ENCODE results near the gene SHISAL2B.
A peak's percentile ranks its signal among the peaks of the same experiment; 100 is the strongest.
"Not testable (repeated sequence)": the region's sequence is repeated elsewhere in the genome, so short reads cannot be mapped to it uniquely, and the experiment has no call there.

Gene SHISAL2B

DNA sequence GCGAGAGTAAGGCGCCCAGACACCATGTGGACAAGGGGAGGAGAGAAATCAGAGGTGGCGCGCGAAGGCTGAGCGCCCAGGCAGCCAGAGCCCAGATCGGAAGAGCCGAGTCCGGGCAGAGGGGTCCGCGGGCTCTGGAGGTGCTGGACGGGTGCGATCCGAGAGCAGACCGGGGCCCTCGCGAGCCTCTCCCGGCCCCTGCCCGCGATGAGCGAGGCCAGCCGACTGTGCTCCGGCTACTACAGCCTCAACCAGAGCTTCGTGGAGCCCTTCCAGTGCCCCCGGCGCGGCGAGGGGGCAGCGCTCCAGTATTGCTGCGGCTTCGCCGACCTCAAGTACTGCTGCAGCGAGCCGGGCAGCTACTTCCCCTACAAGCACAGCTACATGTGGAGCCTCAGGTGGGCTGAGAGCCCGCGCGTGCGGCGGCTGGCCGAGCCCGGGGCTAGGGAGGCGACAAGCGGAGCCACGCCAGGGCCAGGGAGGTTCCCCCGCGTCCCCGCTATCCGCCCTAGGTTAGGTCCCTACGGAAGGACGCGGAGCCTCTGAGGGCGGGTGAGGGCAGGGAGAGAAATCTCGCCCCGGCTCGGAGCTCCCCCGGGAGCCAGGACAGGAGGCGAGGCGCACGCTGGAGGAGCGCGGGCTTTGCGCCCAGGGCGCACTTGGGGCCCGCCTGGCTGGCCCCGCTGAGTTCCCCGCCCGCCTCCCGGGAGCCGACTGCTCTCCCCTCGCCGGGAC lies at the start of gene SHISAL2B:
SHISAL2B (plus strand) TSS at position 87 of the 735 bp plus-strand sequence; CDS start at position 208, 121 bp downstream.
- peak; percentile 80 to 81 for DNase-seq

DNA sequence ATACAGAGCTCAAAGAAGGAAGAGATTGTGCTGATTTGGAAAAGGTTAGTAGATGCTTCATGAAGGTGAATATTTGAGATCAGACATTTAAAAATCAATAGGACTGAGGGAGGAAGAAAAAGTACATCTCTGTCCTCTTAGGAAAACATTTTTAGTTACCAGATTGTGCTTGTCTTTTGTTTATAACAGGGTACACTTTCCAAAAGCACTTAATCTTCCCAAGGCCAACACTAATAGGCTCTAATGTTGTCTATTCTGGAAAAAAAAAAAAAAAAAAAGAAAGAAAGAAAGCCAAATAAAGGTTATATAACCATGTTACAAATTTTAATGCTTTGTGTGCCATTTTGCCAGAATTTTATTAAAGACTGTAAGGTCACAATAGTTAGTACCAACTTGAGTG lies 45.5 kb upstream of the SHISAL2B start:
- DNase-seq, result no peak

DNA sequence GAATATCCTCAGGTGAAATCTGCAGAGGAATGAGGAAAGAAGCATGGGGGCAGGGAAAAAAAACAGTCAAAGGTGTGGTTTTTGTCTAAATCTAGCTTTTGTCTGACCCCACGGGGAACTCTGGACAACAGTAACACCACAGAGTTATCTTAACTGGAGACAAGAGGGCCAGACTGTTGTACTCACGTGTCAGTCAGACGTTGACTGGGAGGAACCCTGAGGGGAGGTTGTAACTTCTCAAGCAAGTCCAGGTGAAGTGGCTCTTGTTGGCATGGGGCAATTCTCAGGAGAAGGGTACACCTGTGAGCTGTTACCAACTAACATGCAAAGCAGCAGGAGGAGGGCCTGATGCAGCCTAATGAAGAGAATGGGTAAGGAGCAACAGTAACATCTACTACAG lies 44.1 kb upstream of the SHISAL2B start:
- DNase-seq, result no peak

DNA sequence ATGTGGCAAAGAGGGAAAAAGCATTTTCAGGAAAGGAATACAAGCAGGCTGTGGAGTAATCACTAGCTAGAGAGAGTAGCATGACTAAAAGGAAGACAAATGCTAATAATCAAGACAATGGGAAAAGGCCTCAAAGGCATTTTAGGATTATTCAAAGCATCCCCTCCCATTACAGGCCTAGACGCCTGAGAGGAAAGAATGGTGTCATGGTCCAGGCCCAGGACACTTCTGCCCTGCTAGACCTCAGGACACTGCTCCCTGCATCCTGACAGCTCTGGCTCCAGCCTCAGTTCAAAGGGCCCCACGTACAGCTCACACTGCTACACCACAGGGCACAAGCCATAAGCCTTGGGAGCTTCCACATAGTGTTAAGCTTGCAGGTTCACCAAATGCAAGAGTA lies 40.8 kb upstream of the SHISAL2B start:
- DNase-seq, result no peak

DNA sequence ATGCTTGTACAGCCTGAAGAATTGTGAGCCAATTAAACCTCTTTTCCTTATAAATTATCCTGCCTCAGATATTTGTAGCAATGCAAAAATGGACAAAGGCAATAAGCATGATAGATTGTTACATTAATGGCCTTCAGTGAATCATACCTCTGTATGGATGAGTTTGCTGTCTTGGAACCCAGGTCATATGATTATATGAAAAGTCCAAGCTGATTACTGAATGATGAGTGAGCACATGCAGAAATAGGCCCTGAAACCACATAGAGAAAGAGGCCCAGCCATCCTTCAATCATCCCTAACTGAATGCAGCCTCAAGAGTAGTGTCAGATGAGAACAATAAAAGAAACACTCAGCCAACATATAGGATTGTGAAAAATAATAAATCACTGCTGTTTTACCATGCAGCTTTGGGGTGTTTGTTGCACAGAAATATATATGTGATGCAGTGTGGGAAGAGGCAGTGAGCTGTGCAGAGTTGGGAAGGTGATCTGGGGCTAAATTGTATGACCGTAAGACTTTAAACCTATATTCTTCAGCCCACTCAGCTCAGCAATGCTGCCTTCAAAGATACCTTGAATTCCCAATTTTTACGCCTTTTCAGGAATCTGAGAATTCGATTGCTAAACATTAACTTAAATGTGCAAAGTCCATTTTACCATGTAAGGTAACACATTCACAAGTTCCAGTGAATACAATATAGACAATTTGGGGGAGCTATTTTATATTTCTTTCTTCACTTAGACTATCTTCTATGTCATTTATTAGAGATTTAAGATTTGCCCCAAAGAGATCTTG lies 36.3 kb upstream of the SHISAL2B start:
- no peak for DNase-seq

DNA sequence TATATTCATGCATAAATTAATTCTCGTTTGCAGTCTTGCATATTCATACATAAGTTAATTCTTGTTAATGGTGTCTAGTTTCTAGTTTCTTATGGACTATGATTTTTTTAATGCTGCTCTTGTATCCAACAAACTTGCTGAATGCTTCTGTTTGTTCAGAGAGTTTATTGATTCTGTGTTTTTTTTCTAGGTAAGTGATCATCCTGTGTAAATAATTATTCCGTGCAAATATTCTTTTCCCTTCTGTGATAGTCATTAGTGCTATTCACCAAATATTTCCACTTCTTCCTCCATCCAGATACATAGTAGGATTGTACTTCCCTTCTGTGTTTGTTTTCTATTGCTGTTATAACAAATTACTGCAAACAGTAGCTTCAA lies 35.8 kb upstream of the SHISAL2B start:
- no peak for DNase-seq

DNA sequence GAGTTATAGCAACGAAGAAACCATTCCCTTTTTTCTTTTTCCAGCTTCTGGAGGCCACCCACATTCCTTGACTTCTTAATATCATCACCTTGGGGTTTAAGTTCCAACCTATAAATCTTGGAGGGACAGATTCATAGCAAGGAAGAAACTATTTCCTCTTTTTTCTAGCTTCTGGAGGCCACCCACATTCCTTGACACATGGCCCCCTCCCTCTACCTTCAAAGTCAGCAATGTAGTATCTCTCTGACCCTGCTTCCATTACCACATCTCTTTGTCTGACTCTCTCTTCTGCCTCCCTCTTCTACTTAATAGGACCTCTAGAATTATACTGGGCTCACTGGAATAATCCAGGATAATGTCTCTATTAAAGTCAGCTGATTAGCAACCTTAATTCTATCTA lies 34.7 kb upstream of the SHISAL2B start:
- no peak for DNase-seq

DNA sequence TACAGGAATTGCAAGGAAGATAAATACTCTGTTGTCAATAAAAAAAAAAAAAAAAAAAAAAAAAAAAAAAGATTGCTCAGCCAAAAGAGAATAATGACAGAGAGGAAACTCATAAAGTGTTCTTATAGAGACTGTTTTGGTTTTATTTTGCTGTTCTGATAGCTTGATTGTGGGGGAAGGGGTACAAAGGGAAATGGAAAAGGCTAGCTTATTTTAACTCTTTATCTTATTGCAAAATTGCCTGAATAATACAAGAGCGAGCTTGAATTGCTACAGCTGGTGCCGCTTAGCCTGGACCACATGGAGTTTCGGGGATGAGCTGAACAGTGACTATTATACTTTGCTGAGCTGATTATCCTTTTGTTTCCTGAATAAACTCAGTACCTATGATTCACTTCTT lies 31.0 kb upstream of the SHISAL2B start:
- DNase-seq, result no peak

DNA sequence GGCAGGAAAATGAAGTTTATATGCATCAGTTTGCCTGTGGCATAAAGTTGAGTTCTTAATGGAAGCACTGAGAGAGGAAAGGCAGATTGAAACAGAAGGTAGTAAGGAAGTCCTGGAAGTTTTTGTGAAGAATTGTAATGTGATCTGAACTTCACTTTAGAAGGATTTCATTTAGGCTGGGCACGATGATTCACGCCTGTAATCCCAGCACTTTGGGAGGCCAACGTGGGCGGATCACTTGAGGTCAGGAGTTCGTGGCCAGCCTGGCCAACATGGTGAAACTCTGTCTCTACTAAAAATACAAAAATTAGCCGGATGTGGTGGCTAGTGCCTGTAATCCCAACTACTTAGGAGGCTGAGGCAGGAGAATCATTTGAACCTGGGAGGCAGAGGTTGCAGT lies 27.1 kb upstream of the SHISAL2B start:
- not testable (repeated sequence) for DNase-seq

DNA sequence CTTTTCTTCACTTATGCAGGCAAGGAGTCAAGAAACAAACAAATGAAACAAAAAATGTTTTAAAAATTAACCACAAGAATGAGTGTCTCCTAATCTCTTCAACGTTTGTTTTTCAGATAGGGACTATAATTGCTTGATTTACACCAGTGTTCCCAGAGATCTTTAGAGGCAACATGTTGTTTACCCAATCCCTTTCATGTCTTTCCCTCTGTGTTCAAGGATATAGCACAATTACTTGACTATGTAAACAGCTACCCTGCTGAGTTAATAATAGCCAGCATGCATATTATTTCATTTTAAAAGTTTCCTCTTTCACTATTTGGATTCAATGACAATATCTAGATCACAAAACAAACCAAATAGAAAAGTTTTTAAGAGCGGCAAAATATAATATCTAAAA lies 25.1 kb upstream of the SHISAL2B start:
- no peak for DNase-seq

DNA sequence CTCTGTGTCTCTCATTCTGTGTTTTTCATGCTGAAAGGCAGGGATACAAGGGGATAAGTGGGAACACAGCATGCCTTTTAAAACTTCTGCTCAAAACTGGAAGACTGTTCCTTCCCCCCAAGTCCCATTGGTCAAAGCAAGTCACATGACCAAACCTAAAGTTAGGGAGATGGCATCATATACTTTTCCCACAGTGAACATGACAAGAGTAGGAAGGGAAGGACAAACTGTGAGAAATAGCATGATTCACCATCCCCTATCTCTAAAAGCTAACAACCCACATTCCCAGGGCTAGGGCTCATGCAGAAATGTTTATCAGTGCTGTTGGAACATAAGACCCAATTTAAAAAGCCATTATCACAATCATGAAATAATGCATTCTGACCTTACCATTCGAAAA lies 24.2 kb upstream of the SHISAL2B start:
- no peak for DNase-seq

DNA sequence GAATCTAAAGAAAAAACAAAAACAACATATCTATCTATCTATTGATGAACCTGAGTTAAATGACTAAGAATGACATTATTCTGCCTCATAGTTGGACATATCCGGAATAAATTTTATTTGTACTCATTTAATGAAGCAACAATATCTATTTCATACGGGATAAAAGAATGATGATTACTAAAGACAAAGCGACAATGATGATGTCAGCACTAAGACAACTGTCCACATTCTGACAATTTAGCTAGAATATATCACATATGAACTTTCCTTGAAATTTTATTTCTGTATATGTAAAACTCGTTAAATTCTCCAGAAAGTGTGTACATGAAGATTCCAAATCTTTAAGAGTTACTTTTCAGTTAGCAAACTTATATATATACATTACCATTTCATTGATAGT lies 23.2 kb upstream of the SHISAL2B start:
- no peak for DNase-seq

DNA sequence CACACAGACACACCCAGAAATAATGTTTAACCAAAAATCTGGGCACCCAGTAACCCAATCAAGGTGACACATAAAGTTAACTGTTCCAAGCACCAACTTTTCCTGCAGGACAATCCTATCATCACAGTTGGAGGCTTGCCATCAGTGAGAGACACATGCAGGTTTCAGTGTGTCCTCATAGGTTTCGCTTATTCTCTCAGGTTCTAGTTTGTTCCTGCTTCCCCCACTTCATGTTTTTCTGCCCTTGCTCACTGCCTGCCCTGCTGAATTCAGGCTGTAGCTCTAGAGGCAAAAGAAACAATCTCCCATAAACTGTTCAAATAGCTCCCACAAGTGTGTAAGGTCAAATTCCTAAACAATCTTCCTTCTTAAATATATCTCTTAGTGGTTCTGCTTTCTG lies 20.0 kb upstream of the SHISAL2B start:
- no peak for DNase-seq

DNA sequence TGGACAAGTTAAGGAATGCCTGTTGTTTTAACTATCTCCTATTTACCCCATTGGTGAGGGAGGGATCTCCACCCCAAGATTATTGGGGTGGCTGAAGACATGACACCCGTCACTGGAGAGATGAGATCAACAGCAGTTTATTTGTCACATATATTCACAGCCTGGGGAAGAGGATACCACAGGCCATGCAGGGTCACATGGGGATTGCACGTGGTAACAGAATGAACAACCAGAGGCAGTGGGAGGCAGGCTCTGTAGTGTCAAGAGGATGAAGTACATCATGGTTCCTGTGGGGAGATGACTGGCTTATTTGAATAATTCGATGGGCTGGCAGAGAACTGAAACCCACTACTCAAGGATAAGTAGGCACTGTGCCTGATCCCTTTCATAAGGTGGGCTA lies 18.6 kb upstream of the SHISAL2B start:
- DNase-seq, result no peak

DNA sequence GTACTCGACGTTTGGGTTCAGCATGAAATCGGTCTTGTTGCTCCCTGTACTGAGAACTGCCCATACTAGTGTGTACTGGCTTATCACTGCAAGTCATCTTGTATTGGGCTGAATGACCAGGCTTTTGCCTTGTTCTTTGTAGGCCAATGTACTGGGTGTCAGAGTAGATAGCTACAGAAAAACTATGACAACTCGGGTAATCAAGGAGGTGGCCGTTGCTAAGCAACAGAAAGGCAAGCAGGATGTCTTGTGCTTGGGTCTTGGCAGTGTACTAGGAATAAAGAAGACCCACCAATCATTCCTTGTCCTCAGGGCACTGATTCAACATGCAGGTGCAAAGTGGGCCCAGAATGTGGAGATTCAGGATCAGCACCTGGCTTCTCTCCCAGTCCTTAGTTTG lies 11.9 kb upstream of the SHISAL2B start:
- no peak for DNase-seq

DNA sequence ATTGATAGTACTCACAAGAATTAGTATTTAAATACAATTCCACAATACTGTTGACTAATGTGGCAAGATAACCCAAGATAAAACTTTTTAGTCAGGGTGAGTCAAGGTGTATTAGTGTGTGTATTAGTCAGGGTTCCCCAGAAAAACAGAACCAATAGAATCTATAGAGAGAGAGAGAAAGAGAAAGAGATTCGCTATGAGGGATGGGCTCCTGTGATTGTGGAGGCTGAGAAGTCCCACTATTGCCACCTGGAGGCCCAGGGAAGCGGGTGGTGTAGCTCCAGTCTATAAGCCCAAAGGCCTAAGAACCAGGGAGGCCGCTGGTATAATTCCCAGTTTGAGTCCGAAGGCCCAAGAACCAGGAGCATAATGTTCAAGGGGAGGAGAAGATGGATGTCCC lies 10.0 kb upstream of the SHISAL2B start:
- DNase-seq, result no peak

DNA sequence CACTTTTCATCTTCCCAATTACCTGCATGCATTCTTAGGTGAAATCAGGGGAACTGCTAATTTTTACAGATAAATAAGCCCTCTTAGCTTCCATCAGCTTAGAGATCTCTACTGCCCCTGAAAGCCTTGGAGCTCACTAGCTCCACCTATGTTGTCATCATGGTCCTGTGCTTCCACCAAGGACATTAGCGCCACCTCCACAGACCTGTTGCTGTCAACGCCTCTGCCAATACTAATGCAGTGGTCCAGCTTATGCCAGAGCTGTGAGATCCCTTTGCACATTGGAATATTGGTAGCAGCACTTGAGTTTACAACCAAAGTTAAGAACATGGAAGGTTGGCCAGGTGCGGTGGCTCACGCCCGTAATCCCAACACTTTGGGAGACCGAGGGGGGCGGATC lies 7.7 kb upstream of the SHISAL2B start:
- DNase-seq, result no peak

DNA sequence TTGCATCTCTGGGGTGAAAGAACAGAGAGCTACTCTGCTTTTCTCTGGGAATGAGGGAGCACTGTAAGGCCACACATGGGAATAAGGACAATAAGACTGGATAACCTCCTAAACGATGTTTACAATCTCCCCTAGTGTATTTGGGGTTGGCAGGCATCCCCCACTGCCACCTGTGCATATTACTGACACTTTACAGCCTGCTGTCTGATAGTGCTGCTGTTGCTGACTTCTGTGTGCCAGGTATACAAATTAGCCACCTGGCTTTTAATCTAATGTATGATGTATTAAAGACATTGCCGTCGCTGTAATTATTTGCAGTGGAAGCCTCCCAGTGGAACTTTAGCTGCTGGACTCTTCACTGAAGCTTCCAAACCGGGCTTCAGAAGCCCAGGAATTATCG lies 4.4 kb upstream of the SHISAL2B start:
- DNase-seq, result no peak

DNA sequence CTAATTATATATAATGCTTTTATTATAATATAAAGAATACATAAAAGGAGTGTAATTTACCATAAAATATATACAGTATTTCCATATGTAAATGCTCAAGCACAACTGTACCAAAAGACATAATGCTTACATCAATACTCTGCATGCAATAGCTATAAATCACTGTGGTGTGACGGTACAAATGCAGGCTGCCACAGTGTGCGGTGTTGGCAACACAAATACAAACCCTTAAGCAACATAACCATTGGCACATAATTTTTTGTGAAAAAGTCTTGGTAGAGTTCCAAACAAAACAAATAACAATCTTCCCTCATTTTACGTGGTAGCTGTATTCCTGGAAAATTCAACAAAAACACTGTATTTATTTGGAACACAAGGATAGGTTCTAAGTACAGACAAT lies 1.9 kb upstream of the SHISAL2B start:
- DNase-seq, result no peak

DNA sequence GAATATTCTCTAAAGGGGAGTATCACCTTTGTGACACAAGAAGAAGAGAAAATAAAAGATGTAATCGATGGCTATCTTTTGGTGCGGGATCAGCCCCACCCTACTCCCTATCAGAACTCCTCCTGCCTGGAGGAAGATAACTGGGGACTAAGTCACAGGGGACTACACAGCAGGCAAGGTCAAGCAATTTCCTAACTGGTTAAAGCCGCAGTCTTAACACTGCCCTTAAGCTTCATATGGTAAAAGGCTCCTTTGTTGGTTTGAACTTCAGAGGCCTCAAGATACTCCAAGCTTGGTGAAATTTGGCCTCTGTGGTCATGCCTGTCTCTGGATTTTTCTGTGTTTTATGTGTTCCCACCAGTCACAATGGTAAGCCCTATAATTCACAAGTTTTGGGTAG lies 1.3 kb upstream of the SHISAL2B start:
- DNase-seq, result no peak

DNA sequence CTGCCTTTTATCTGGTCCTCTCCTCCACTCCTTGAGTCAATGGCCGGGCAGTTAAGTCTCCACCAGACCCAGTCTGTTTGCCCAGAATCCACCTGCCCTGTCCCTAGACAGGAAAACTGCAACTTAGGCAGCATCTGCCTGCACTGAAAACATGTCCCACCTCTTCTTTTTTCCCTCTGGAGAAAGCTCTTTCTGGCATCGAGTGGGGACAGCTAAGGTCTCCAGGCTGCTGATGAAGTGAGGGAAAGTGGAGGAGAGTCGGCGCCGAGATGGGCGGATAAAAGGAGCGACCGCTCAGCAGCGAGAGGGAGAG lies 243 bp upstream of the SHISAL2B start:
- no peak for DNase-seq

DNA sequence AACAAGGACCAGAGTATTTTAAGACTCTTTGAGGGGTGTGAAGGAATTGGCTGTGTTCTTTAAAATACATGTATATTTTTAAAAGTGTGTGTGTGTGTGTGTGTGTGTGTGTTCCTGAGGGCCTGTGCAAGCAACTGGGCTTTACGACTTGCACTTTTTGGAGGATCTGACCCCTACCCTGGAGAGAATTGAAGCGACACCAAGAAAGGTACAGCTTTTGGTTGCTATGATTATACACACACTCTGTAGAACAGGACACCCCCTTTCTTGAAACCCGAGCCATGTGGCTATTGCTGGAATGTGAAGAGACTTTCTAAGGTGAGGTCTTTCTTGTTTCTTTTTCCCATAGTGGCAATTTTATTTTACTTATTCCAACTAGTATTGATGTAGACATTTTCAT lies 988 bp downstream of the SHISAL2B start:
- no peak for DNase-seq

DNA sequence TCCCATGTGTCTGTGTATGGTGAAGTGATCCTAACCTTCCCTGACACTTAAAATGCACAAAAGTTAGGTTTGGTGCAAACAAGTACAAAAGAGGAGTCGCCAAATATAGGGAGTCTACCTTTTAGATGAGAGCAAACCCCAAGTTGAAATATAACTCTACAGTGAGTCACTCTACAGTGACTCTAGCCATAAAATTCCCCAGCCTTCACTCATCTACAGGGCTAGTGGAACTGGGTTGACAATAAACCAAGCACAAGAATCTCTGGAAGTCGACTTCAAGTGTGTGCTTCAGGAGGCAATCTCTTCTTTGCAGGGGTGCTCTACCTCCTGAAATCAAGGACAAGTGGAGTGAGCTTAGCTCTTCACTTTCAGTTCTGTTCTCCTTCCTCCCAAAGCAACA lies 3.3 kb downstream of the SHISAL2B start:
- no peak for DNase-seq

DNA sequence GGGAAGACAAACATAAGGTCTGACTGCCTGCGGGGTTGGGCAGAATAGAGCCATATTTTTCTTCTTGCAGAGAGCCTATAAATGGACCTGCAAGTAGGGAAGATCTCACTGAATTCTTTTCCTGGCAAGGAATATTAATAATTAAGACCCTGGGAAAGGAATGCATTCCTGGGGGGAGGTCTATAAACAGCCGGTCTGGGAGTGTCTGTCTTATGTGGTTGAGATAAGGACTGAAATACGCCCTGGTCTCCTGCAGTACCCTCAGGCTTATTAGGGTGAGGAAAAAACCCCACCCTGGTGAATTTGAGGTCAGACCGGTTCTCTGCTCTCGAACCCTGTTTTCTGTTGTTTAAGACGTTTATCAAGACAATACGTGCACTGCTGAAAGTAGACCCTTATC lies 6.1 kb downstream of the SHISAL2B start:
- not testable (repeated sequence) for DNase-seq

DNA sequence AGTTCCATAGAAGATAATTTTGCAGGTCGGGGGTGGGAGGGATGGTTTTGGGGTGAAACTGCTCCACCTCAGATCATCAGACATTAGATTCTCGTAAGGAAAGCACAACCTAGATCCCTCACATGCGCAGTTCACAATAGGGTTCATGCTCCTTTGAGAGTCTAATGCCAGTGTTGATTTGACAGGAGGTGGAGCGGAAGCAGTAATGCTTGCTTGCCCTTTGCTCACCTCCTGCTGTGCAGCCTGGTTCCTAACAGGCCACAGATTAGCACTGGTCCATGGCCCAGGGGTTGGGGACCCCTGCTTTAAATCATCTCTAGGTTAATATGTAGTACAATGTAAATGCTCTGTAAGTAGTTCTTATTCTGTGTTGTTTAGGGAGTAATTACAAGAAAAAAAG lies 10.5 kb downstream of the SHISAL2B start:
- DNase-seq, result no peak

Measured in Kasumi-1 (cell line).